AG04449 (cell line): ENCODE data around the gene SMIM9.
"Not testable (repeated sequence)": the region's sequence is repeated elsewhere in the genome, so short reads cannot be mapped to it uniquely, and the experiment has no call there.

Source experiments
- CTCF ChIA-PET: fragments of 350-600 bp; formaldehyde crosslinking; extraction: SDS; loops from one replicate; lab custom pipeline; 2021; ENCODE audit warnings: antibody characterized with exemption; lab: Yijun Ruan, JAX
- POLR2A ChIA-PET: fragments of 400-600, 350-600 bp; formaldehyde crosslinking; extraction: SDS; loops from one replicate; lab custom pipeline; 2020; ENCODE audit warnings: antibody characterized with exemption, inconsistent platforms; lab: Yijun Ruan, JAX
- DNase-seq: peaks from one replicate; pipeline ENCODE4 v3.0.0-alpha.2; 2010; ENCODE audit warnings: low read depth, low spot score
- H3K4me3 ChIP-seq: 2 replicates; pipeline ENCODE4 v1.5.1; 2011; ENCODE audit warnings: low read depth, mild to moderate bottlenecking, control low read depth, low read length
- CTCF ChIP-seq: IDR thresholded peaks from one replicate; pipeline ENCODE4 v1.5.1; 2011; ENCODE audit warnings: mild to moderate bottlenecking, moderate library complexity, low read length, control low read depth, inconsistent platforms; ENCODE audit not compliant: insufficient read depth; ENCODE audit errors: missing control alignments

Gene SMIM9

GRCh38 chrX:154836163-154836562 is 1.7 kb upstream of the SMIM9 start:
- DNase-seq, result no peak
- no peak overlapping the region for H3K4me3 ChIP-seq
- ChIA-PET POLR2A (no interaction called here), CTCF (no interaction called here)
- TF ChIP-seq CTCF, result no peak

- POLR2A ChIA-PET, result no interaction called here
- no peak for DNase-seq
- no peak for TF ChIP-seq CTCF
- H3K4me3 ChIP-seq, result no peak overlapping the region
- CTCF ChIA-PET, result no interaction called here
Measured at GRCh38 chrX:154833746-154834274, 652 bp downstream of the SMIM9 start.

- H3K4me3 ChIP-seq, result no peak overlapping the region
- DNase-seq, result no peak
- TF ChIP-seq CTCF, result no peak
- ChIA-PET POLR2A (no interaction called here), CTCF (interaction anchor here (1.0 to 1.2 kb wide), 2 partner anchors 10 to 31 kb away, joined by 3 read pairs; no protein-coding TSS in a partner anchor)
Measured at GRCh38 chrX:154829926-154830442, 4.5 kb downstream of the SMIM9 start.

- ChIA-PET CTCF (interaction anchor here (0.7 to 1.0 kb wide), 2 partner anchors 14 to 30 kb away, joined by 3 read pairs; no protein-coding TSS in a partner anchor), POLR2A (interaction anchor here (0.6 kb wide), 1 partner anchor 50 kb away, joined by 3 read pairs; no protein-coding TSS in a partner anchor)
- no peak overlapping the region for H3K4me3 ChIP-seq
- TF ChIP-seq CTCF, result no peak
- no peak for DNase-seq
Measured at GRCh38 chrX:154829134-154829533, 5.3 kb downstream of the SMIM9 start.

- TF ChIP-seq CTCF, result no peak
- no peak for DNase-seq
- ChIA-PET POLR2A (no interaction called here), CTCF (interaction anchor here (1.0 kb wide), 1 partner anchor 12 kb away, joined by 3 read pairs; no protein-coding TSS in a partner anchor)
- H3K4me3 ChIP-seq, result no peak overlapping the region
Measured at GRCh38 chrX:154828016-154828408, 6.5 kb downstream of the SMIM9 start.

- POLR2A ChIA-PET, result no interaction called here
- no peak for DNase-seq
- CTCF ChIA-PET, result interaction anchor here (0.9 kb wide), 1 partner anchor 9 kb away, joined by 3 read pairs; no protein-coding TSS in a partner anchor
- TF ChIP-seq CTCF, result no peak
- no peak overlapping the region for H3K4me3 ChIP-seq
Measured at GRCh38 chrX:154827194-154828015, 7.1 kb downstream of the SMIM9 start.

GRCh38 chrX:154825586-154825985 is 8.9 kb downstream of the SMIM9 start:
- H3K4me3 ChIP-seq, CTCF ChIA-PET, DNase-seq, POLR2A ChIA-PET: not testable (repeated sequence)
